ENCODE data around the gene RBM12.
"Not testable (repeated sequence)": the region's sequence is repeated elsewhere in the genome, so short reads cannot be mapped to it uniquely, and the experiment has no call there.

RBM12 gene

DNA sequence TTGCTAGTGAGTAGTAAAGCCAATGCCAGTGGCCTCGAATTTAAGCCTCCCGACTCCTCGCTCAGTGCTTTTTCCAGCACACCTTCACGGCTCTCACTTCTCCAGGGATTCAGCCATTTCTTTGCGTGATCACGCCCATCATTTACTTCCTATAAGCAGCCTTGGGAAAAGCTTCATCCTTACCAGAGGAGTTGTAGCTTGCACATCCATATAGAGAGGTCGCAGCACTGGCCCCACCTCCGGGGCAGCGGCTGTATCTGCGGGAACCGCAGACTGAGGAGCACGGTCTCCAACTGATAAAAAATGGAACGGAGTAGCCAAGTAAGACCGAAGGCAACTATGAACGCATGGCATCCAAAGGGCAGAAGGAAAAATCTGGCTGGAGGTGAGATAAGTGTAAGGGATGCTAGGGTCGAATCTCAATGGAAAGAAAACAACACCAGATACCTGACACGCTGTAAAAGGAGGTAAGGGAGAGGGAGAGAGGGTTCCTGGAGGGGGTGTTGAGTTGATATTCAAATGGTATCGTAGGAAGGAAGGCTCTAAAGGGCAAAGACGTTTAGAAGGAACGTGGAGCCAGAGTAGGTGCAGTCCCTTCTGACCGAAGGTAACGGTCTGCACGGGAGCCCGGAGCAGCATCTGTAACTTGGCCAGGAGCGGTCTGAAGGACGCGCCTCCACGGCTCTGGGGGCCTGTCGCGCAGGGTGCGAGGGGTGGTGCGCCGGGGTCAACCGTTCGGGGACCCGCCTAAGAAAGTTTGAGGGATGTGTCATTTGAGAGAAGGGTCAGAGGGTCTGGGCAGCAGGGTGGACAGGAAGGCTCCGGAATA, 33.8 kb upstream of the RBM12 start:
- DNase-seq, result no peak

DNA sequence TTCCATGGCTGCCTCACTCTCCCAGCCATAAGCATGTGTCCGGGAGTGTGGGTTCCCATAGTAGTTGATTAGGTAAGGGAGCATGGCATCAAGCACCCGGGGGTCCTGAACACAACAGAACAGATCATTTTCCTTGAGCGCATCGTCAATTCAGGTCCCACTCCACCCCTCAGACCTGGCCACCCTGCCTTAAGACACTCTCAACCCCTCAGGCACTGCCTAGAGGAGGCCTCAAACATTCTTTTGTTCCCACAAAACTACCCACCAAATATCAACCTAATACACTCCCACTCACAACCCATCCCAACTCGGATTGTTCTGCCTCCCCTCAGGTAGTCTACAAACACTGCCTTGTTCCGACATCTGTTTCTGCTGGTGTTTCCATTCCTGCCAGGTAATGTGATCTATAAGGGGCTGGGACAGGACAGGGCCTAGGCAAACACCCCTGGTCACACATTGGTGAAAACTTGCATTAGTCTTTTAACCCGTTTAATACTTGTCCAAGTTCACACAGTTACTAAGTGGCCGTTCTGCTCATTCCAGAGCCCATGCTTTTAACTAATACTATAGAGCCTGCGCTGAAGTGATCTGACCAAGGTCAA, 33.1 kb upstream of the RBM12 start:
- no peak for DNase-seq

DNA sequence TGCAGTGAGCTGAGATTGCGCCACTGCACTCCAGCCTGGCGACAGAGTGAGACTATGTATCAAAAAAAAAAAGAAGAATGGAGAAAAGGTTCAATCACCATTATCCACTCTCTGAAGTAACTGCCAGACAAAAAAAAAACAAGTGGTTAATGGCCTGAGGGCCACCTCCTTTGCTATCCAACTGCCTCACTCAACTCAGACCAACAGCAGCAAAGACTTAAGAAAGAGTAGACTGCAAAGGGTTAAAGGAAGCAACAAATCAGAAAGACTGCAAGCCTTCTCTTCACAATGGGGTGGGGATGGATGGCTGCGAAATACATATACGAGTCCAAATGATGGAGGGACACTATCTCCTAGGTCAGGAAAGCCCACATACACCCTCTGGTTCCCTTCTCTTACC, 31.3 kb upstream of the RBM12 start:
- no peak for DNase-seq

DNA sequence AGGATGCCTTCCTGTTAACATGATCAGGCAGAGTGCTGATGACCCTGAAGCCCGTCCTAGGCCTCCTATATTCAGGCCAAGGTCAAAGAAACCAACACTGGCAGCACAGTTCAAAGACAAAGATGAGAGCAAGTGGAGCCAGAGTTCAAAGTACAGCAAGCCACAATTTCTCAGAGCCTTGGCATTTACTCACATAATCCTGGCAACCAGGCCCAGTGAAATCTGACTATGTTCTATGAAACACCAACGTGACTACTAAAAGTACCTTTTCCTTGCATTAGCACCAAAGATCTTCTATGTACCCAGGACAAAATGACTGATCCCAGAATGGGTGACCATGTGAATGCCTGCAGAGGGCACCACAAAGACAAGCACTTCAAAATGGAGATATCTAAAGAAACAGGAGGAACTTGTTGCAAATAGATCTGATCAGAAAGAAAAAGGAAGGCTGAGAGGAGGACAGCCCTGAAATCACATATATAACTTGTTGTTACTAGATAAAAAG, 30.6 kb upstream of the RBM12 start:
- DNase-seq, result no peak

DNA sequence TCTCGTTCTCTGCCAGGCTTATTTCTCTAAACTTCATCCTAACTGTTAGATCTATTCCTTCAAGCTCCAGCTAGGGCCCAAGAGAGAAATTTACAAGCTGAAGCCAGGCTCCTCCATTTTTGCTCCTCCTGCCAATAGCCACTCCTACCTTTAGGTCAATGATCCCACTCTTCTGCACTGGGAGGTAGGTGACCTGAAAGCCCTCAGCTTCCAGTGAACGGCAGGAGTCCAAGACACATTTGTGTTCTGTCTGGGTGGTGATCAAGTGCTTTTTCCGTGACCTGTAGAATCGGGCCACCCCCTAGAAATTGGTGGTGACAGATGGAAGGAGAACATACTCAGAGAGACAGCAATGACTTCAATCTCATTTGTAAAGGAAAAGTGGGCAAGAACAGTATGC, 25.6 kb upstream of the RBM12 start:
- DNase-seq, result no peak

DNA sequence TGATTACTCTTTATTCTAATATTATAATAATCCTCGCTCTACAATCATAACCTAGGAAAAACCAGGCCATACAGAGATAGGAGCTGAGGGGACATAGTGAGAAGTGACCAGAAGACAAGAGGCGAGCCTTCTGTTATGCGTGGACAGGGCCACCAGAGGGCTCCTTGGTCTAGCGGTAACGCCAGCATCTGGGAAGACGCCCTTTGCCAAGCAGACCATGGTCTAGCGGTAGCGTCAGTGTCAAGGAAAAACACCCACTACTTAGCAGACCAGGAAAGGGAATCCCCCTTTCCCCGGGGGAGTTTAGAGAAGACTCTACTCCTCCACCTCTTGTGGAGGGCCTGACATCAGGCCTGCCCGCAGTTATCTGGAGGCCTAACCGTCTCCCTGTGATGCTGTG, 22.2 kb upstream of the RBM12 start:
- DNase-seq, result not testable (repeated sequence)

DNA sequence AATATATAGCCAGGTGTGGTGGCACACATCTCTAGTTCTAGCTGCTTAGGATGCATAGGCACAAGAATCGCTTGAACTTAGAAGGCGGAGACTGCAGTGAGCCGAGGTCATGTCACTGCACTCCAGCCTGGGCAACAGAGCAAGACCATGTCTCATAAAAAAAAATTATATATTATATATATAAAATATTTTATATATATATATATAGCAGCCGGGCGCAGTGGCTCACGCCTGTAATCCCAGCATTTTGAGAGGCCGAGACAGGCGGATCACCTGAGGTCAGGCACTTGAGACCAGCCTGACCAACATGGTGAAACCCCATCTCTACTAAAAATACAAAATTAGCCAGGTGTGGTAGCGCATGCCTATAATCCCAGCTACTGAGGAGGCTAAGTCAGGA, 20.7 kb upstream of the RBM12 start:
- DNase-seq, result not testable (repeated sequence)

DNA sequence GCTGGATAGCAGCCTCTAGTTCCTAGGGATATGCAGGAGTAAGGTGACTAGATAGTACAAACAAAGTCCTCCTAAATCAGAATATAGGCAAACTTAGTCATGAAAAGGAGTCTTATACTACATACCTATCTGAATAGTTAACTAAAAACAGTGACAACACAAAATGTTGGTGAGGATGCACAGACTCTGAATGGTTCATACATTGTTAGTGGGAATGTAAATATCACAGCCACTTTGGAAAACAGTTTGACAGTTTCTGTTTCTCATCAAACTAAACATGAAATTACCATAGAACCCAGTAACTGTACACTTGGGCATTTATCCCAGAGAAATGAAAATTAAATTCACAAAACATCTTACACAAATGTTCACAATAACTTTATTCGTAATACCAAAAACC, 17.3 kb upstream of the RBM12 start:
- no peak for DNase-seq

DNA sequence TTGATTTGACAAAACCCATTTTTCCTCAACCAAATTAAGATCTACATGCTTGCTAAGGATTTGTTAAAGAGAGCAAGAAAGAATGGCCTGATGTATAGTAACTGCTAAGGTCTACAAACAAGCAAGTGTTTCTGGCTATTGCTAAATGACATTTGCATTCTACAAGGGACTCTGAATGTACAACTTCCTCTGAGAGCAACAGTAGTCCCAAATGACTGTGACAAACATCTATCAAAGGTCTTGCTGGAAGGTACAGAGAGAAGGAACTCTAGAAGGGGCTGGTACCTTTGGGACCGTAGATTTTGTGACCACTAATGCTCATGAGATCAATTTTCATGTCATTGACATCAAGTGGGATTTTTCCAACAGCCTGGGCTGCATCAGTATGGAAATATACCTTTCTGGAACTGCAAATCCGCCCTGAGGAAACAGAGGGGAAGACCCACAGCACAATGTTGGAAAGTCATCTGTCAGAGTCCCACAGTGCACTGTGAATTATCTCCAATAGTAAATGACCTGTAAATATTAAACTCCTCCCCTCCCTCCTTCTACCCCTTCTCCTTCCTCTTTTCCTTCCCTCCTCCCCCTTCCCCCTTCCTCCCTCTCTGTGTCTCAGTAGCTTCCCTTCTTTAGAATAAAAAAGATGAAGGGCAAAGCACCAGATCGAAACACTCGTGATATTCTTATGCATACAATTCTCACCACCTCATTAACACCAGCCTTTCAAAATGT, 15.9 kb upstream of the RBM12 start:
- no peak for DNase-seq

DNA sequence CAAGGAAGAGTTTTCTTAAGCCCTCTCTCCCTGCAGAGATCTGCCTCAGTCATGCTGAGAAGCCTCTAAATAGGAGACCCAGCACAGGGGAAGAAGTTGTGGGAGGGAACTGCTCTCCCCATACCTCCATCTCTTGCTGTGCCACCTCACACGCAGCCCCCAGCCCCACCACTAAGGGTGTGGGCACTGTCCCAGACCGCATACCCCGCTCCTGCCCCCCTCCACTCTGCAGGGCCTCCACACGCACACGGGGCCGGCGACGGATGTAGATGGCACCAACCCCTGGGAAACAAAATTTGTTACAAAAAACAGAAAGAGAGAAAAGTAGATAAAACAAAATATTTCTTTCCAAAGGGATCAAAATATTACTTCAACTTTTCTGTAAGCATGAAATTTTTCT, 10.2 kb upstream of the RBM12 start:
- no peak for DNase-seq

DNA sequence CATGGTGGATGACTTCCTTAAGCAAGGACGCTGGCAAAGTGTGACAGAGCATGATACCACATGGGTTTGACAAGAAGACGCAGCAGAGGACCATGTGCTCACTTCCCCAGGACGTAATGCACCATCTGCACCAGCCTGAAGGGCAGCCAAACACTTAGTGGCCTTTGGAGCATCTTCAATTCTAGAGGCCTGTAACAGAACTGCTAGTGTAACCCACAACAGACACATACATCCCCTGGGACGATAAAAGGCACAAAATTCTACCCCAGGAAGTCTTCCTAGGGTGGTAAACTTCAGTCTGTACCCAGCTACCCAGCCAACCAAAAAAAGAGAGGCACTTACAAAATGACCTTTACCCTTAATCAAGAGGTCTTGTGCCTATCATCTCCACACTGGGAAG, 9.2 kb upstream of the RBM12 start:
- no peak for DNase-seq

DNA sequence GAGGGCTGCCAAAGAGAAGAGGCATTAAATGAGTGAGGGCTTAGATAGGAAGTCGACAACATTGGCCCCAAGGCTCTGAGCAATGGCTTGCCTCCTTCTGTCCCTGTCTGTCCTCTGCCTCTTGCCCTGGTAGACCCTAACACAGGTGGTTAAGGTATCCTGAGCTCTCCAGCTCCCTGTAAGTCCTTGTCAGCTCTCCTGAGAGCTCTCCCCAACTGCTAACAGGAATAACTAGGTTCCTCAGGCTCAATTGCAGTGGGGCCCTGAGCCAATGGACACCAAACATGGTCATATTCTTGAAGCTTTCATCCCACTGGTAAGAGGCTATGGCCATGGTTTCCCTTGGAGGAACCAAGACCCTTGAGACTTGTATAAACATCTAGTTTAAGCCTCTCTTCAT, 5.0 kb upstream of the RBM12 start:
- no peak for DNase-seq

DNA sequence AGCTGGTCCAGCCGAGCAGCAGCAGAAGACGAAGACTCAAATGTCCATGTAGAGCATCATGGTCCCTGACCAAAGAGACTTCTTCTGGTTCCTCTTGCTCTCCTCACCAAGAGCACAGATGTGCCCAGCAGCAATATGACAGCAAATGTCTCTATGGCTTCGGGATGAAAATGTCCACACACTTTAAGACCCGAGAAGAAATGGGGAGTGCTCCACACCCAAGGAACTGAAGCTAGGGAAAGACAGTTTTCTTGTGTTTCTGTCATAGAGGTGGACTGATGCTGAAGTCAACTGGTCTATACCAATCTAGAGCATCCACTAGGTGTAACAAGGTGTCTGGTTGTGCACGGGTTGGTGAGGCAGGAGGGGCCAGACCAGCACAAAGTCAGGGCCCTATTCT, 4.5 kb upstream of the RBM12 start:
- no peak for DNase-seq

DNA sequence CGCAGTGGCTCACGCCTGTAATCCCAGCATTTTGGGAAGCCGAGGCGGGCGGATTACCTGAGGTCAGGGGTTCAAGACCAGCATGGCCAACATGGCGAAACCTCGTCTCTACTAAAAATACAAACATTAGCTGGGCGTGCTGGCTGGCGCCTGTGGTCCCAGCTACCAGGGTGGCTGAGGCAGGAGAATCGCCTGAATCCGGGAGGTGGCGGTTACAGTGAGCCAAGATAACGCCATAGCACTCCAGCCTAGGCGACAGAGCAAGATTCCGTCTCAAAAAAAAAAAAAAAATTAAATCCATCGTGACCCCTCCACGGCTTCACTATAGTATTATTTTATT, 1.2 kb upstream of the RBM12 start:
- no peak for DNase-seq

DNA sequence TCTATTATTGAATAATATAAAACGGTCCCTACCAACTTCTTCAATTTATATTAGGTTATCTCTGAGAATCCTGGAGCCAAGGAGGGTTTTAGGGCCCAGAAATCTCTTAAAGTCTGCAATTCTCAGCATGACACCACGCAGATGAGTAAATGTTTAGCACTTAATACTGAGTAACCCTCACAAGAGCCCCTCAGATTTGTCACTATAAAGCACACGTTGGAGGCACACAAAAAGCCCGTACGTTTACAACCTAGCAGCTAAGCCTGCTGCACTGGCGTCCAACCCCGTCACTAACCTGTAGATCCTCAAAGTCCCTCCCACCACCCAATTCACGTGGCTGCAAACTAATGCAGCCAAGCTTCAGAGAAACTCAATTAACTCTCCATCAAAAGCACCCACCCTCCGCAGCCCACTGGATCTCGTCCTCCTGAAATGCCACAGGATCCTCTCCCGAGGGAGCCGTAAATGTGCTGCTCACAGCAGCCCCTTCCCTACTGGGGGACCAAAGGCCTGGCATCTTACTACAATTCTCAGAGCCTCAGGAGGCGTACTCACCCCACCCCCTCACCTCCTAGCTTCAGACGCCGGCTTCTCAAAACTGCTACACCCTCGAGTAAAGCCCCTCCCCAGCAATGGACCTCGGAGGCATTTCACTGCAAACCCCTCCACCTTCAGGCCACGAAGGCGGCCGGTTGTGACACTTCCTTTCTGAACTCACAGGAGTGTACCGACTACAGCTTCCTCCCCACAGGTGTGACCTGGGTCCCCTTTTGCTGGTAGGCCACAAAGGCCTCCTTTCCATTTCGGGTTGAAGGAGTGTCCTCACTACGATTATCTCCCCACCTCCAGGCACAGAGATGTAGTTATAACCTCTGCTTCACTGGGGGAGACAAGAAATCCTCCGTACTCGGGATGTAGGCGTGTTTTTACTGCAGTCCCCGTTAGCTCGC, 909 bp downstream of the RBM12 start:
- DNase-seq, result peak; percentile 9

DNA sequence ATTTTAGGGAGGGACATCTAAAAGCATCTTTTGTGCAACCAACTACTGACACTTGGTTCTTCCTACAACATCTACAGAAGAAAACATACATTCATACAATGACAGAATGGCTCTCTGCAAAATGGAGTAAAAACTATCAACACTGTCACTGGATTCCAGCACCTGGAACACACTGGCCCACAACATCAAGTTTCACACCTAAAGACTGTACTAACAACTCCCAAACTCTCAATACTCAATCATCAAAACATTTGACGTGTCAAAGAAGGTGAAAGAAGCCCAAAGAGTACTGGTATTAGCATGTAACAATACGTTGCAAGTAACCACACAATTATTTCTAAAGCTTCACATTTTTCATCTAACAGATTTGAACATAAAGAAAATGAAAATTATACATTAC, 2.1 kb downstream of the RBM12 start:
- no peak for DNase-seq

DNA sequence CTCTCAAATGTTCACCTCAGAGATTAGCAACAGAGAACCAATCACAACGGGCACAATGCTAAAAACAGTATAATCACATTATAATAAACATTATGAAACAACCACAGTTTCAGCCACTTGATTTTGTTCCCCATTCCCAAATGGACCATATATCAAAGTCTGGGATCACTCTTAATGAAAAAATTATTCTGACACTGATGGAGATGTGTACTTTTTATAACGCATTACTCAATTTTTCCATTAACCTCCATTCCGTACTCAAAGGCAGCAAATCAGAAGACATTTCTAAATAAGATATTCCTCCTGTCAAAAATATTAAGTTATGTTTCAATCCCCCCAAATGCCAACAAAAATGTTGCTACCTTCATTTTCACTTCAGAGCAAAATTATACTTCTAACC, 2.8 kb downstream of the RBM12 start:
- no peak for DNase-seq

DNA sequence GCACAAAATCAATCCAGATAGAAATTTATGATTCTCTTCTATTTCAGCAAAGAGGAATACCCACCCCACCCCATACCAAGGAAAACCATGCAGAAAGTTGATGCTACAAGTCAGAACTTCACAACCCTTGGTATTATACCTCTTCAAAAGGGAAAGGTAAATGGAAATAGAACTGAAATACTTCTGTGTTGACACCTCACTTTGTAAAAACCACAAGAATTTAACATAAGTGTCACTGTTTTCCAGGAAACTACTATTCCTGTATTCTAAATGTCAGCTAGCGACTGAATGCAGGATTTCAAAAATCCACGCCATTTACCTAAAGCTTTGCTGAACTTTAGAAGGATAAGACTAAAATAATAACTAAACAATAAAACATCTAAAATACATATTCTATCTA, 3.6 kb downstream of the RBM12 start:
- no peak for DNase-seq

DNA sequence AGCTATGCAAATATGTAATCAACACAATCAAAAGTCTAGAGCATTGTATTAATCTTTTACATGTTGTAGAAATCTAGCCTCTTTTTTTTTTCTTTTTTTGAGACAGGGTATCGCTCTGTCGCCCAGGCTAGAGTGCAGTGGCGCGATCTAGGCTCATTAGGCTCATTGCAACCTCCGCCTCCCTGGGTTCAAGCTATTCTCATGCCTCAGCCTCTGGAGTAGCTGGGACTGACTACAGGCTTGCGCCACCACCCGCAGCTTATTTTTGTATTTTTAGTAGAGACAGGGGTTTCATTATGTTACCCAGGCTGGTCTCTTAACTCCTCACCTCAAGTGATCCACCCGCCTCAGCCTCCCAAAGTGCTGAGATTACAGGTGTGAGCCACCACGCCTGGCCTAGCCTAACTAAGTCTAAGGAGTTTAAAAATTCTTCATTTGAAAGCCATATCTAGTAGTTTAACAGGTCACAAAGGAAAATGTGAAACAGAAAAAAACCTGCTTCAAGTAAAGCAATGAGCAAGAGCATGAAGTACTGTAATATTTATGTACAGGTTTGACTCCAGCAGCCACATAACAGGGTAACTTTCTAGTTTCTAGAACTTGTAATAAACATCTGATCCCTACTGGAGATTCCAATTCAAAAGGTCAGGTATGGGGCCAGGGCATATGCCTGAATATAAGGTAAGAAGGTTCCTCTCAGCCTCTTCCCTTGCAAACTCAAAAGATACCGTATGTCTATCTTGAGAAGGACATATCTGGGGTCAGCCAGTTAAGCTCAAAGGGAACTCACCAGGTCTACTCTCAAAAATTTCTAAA, 4.4 kb downstream of the RBM12 start:
- DNase-seq, result no peak

DNA sequence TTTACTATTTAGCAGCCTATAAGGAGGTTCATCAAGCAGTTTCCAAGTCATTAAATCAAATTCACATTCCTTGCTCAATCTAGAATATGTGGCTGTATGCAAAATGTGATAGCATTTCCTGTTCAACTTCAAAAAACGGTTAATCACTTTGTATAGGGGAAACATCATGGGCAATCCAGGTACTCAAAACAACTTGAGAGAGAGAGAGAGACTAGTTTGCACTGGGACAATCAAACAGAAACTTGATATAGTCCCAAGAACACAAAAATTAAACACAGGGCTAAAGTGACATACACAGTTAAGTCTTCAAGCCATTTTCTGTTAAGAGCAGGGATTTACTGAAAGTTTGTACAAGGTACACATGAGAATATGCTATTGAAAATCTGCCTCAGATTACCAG, 7.4 kb downstream of the RBM12 start:
- DNase-seq, result no peak

DNA sequence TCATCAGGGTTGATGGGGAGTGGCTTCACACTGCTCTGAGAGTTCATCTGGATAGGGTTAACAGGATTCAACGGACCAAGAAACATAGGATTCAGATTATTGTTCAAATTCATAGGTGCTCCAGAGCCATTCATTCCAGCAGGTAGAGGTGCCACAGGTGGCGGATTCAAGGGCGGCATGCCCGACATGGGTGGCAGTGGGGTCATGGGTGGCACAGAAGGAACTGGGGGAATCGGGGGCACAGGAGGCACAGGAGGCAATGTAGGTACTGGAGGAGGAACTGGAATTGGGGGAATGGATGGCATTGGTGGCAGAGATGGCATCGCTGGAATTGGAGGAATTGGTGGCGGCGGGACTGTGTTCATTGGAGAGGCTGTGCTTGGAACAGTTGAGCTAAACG, 10.3 kb downstream of the RBM12 start:
- DNase-seq, result no peak

DNA sequence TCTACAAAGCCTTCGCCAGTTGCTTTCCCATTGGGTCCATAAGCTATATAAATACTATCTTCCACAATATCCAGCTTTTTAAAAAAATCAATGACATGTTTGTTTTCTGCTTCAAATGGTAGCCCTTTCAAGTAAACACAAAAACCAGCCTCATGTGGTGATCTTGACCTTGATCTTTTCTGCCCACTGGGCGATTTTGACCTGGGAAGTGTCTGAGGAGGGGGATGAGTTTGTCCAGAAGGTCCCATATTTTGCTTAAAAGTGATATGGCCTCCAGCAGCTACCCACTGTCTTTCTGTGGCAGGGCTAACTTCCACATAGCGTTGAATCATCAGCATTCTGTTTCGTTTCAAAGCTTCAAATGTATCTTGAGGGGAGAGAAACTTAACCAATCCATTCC, 10.8 kb downstream of the RBM12 start:
- DNase-seq, result no peak
